Measurements from ENCODE around the gene GLRX5.
"Not testable (repeated sequence)": the region's sequence is repeated elsewhere in the genome, so short reads cannot be mapped to it uniquely, and the experiment has no call there.

GLRX5 gene

DNA sequence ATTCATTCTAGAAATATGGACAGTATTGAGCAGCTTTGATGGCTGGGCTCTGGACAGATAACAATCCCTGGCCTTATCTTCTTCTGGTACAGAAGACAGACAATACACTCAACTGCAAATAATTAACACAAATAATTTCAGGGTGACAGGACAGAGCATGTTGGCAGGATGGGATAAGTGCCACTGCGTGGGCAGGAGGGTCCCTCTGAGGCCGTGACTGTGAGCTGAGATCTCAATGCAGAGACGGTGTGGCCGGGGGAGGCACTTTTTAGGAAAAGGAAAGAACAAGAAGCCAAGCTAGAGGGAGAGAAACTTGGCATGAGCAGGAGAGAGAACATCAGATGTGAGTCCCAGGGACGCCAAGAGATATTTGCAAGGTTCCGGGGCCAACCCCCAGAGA lies 26.5 kb upstream of the GLRX5 start:
- Histone ChIP-seq H2AFZ (ENCODE audit: low read depth, low read length) (no peak overlapping the region), H3K79me2 (ENCODE audit: low read length) (peaks cover 92% of the 10 kb centered on the region), H4K20me1 (ENCODE audit: insufficient read depth, low read length) (peaks cover 75% of the 10 kb centered on the region), H3K27me3 (ENCODE audit: low read depth, low read length) (no peaks in the 10 kb centered on the region), H3K27ac (ENCODE audit: low read length) (no peak overlapping the region), H3K4me3 (ENCODE audit: low read length) (no peak overlapping the region), H3K9me3 (ENCODE audit: insufficient read depth, low read length) (no peaks in the 10 kb centered on the region), H3K9ac (ENCODE audit: low read length) (no peak overlapping the region), H3K4me2 (ENCODE audit: low read length) (no peak overlapping the region), H3K36me3 (replicated peaks; ENCODE audit: low read depth, low read length) (peaks cover 41% of the 10 kb centered on the region), H3K4me1 (ENCODE audit: low read length) (peaks cover 23% of the 10 kb centered on the region)
- TF ChIP-seq, protein P1, sequence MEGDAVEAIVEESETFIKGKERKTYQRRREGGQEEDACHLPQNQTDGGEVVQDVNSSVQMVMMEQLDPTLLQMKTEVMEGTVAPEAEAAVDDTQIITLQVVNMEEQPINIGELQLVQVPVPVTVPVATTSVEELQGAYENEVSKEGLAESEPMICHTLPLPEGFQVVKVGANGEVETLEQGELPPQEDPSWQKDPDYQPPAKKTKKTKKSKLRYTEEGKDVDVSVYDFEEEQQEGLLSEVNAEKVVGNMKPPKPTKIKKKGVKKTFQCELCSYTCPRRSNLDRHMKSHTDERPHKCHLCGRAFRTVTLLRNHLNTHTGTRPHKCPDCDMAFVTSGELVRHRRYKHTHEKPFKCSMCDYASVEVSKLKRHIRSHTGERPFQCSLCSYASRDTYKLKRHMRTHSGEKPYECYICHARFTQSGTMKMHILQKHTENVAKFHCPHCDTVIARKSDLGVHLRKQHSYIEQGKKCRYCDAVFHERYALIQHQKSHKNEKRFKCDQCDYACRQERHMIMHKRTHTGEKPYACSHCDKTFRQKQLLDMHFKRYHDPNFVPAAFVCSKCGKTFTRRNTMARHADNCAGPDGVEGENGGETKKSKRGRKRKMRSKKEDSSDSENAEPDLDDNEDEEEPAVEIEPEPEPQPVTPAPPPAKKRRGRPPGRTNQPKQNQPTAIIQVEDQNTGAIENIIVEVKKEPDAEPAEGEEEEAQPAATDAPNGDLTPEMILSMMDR (IDR thresholded peaks at IDR 0.05; ENCODE audit: low read depth, low read length), result no peak

DNA sequence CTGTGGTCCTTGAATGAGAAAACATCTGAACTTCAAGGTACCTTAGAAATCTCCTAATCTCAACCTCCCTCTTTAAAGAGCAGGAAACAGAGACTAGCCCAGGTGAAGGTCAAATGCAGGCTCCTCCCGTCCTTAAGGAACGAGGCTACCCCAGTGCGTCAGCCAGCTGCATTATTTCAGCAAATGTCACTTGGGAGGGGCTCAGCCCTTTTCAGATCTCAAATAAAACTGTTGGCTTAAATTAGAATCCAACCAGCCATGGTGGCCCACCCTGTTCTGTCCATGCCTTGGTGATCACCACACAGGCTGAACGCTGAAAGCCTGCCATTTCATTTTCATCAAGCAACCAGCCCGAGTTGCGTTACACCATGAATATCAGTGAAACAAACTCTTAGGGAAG lies 25.4 kb upstream of the GLRX5 start:
- no peaks in the 10 kb centered on the region for H3K27me3 ChIP-seq (ENCODE audit: low read depth, low read length)
- no peaks in the 10 kb centered on the region for H3K9me3 ChIP-seq (ENCODE audit: insufficient read depth, low read length)
- peaks cover 72% of the 10 kb centered on the region for H4K20me1 ChIP-seq (ENCODE audit: insufficient read depth, low read length)
- H2AFZ ChIP-seq (ENCODE audit: low read depth, low read length), result no peak overlapping the region
- peaks cover 93% of the 10 kb centered on the region for H3K79me2 ChIP-seq (ENCODE audit: low read length)
- no peak overlapping the region for H3K4me2 ChIP-seq (ENCODE audit: low read length)
- H3K36me3 ChIP-seq (replicated peaks; ENCODE audit: low read depth, low read length), result peaks cover 38% of the 10 kb centered on the region
- TF ChIP-seq EZH2phosphoT487 (IDR thresholded peaks at IDR 0.05; ENCODE audit: low read depth), result no peak
- TF ChIP-seq, protein P1 (IDR thresholded peaks at IDR 0.05; ENCODE audit: low read depth, low read length), result no peak
- H3K4me3 ChIP-seq (ENCODE audit: low read length), result no peak overlapping the region
- H3K9ac ChIP-seq (ENCODE audit: low read length), result no peak overlapping the region
- H3K4me1 ChIP-seq (ENCODE audit: low read length), result peaks cover 17% of the 10 kb centered on the region
- no peak overlapping the region for H3K27ac ChIP-seq (ENCODE audit: low read length)

DNA sequence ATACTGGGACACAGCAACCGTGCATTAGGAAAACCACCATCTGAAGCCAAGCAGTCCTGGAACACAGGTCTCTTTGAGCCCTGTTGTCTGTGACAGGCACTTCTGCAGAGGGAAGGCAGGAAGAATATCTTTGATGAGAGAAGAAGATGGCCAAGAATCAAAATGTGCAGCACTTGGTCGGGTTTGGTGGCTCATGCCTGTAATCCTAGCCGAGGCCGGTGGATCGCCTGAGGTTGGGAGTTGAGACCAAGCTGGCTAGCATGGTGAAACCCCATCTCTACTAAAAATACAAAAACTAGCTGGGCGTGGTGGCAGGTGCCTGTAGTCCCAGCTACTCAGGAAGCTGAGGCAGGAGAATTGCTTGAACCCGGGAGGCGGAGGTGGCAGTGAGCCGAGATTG lies 24.5 kb upstream of the GLRX5 start:
- H3K4me3 ChIP-seq (ENCODE audit: low read length); H3K4me2 ChIP-seq (ENCODE audit: low read length); H3K9me3 ChIP-seq (ENCODE audit: insufficient read depth, low read length); H3K27me3 ChIP-seq (ENCODE audit: low read depth, low read length); H3K27ac ChIP-seq (ENCODE audit: low read length); H2AFZ ChIP-seq (ENCODE audit: low read depth, low read length); H3K9ac ChIP-seq (ENCODE audit: low read length): not testable (repeated sequence)
- H3K4me1 ChIP-seq (ENCODE audit: low read length), result peaks cover 17% of the 10 kb centered on the region
- H3K79me2 ChIP-seq (ENCODE audit: low read length), result peaks cover 93% of the 10 kb centered on the region
- peaks cover 68% of the 10 kb centered on the region for H4K20me1 ChIP-seq (ENCODE audit: insufficient read depth, low read length)
- H3K36me3 ChIP-seq (replicated peaks; ENCODE audit: low read depth, low read length), result peaks cover 38% of the 10 kb centered on the region

GRCh38 chr14:95510804-95511203 lies 24.0 kb upstream of the GLRX5 start:
- H3K9ac ChIP-seq (ENCODE audit: low read length), result no peak overlapping the region
- no peak overlapping the region for H3K4me3 ChIP-seq (ENCODE audit: low read length)
- no peak overlapping the region for H3K27ac ChIP-seq (ENCODE audit: low read length)
- TF ChIP-seq EZH2phosphoT487 (IDR thresholded peaks at IDR 0.05; ENCODE audit: low read depth), result no peak
- TF ChIP-seq, protein P1 (IDR thresholded peaks at IDR 0.05; ENCODE audit: low read depth, low read length), result no peak
- peaks cover 18% of the 10 kb centered on the region for H3K4me1 ChIP-seq (ENCODE audit: low read length)
- H3K27me3 ChIP-seq (ENCODE audit: low read depth, low read length), result no peaks in the 10 kb centered on the region
- H3K9me3 ChIP-seq (ENCODE audit: insufficient read depth, low read length), result no peaks in the 10 kb centered on the region
- no peak overlapping the region for H2AFZ ChIP-seq (ENCODE audit: low read depth, low read length)
- H3K79me2 ChIP-seq (ENCODE audit: low read length), result peaks cover 94% of the 10 kb centered on the region
- H3K4me2 ChIP-seq (ENCODE audit: low read length), result no peak overlapping the region
- peaks cover 68% of the 10 kb centered on the region for H4K20me1 ChIP-seq (ENCODE audit: insufficient read depth, low read length)
- H3K36me3 ChIP-seq (replicated peaks; ENCODE audit: low read depth, low read length), result peaks cover 38% of the 10 kb centered on the region

- H3K27me3 ChIP-seq (ENCODE audit: low read depth, low read length), result no peaks in the 10 kb centered on the region
- no peak overlapping the region for H3K4me3 ChIP-seq (ENCODE audit: low read length)
- H3K79me2 ChIP-seq (ENCODE audit: low read length), result peaks cover 86% of the 10 kb centered on the region
- no peak overlapping the region for H3K4me2 ChIP-seq (ENCODE audit: low read length)
- H3K9ac ChIP-seq (ENCODE audit: low read length), result no peak overlapping the region
- H3K4me1 ChIP-seq (ENCODE audit: low read length), result peaks cover 18% of the 10 kb centered on the region
- peaks cover 60% of the 10 kb centered on the region for H4K20me1 ChIP-seq (ENCODE audit: insufficient read depth, low read length)
- H2AFZ ChIP-seq (ENCODE audit: low read depth, low read length), result no peak overlapping the region
- H3K9me3 ChIP-seq (ENCODE audit: insufficient read depth, low read length), result no peaks in the 10 kb centered on the region
- H3K36me3 ChIP-seq (replicated peaks; ENCODE audit: low read depth, low read length), result peaks cover 31% of the 10 kb centered on the region
- TF ChIP-seq, protein P1 (IDR thresholded peaks at IDR 0.05; ENCODE audit: low read depth, low read length), result no peak
- no peak for TF ChIP-seq EZH2phosphoT487 (IDR thresholded peaks at IDR 0.05; ENCODE audit: low read depth)
- H3K27ac ChIP-seq (ENCODE audit: low read length), result no peak overlapping the region
Observed at GRCh38 chr14:95511687-95512086, 23.2 kb upstream of the GLRX5 start.
